ENCODE results near the gene SIRT6. TPM values are rescaled to one million over a fixed set of nuclear protein-coding genes. Genes with fewer than 3 reads are reported as not detected.

SIRT6 gene
- total and polyA plus RNA-seq, 2 of the 4 experiments (the other 2 are of a cell fraction), result 3.9 to 25.3 TPM

GRCh38 chr19:4200940-4201542 is 18.7 kb upstream of the SIRT6 start:
- dilution Hi-C loops (cut with HindIII; ENCODE audit: low sequenced_read_pairs, unreplicated experiment), result no loop called here
- H3K36me3 ChIP-seq (ENCODE audit: control insufficient read depth, insufficient read depth, low read length), result no peaks in the 10 kb centered on the region
- WGBS, 2 experiments (ENCODE audit: extremely low coverage in 2 of 2, insufficient read length in 1 of 2), result 75% methylated on average over 1 of the region's 2 CpGs; no CpG with 5 or more reads in 1 of the 2 experiments
- H3K4me3 ChIP-seq (ENCODE audit: insufficient read depth, low read depth, low read length), result no peak overlapping the region
- H3K4me2 ChIP-seq (ENCODE audit: low read depth, low read length), result no peak overlapping the region
- no peak overlapping the region for H4K91ac ChIP-seq (ENCODE audit: insufficient read depth, low read depth, low read length)
- H3K79me1 ChIP-seq (ENCODE audit: low read depth in 1 of 2, low read length in 2 of 2), result no peaks in the 10 kb centered on the region
- H4K5ac ChIP-seq (ENCODE audit: low read depth, low read length), result no peak overlapping the region
- no peaks in the 10 kb centered on the region for H3K9me3 ChIP-seq (ENCODE audit: control insufficient read depth, insufficient read depth, low read length)
- CTCF ChIA-PET, result interaction anchor here (0.7 to 1.7 kb wide), 2 partner anchors 61 to 213 kb away, joined by 5 to 11 read pairs; no protein-coding TSS in a partner anchor
- no peak overlapping the region for H3K14ac ChIP-seq (replicated peaks; ENCODE audit: low read depth, low read length)
- H3K27ac ChIP-seq (ENCODE audit: insufficient read depth, low read length), result no peak overlapping the region
- ATAC-seq (ENCODE audit: low read depth), result no peak
- in situ Hi-C loops (cut with MboI; ENCODE audit: low sequenced_read_pairs), result no loop called here
- POLR2A ChIA-PET (ENCODE audit: unreplicated experiment), result no interaction called here
- H2BK120ac ChIP-seq (ENCODE audit: low read depth, low read length), result no peak overlapping the region
- no peaks in the 10 kb centered on the region for H3K4me1 ChIP-seq (ENCODE audit: control insufficient read depth, insufficient read depth, low read length)
- no peak overlapping the region for H4K8ac ChIP-seq (ENCODE audit: low read depth in 2 of 2, low read length in 2 of 2)
- intact Hi-C loops (cut with micrococcal nuclease), result loop anchor here (10.0 kb wide), 1 partner anchor 536 kb away; no protein-coding TSS in a partner anchor
- no peaks in the 10 kb centered on the region; the same call in 1 of the 2 replicates for H4K20me1 ChIP-seq (ENCODE audit: insufficient read depth, low read length)
- no peak overlapping the region for H3K18ac ChIP-seq (ENCODE audit: low read depth, low read length)
- no peak overlapping the region for H3K9ac ChIP-seq (ENCODE audit: low read depth, low read length)
- H2AFZ ChIP-seq (replicated peaks; ENCODE audit: low read length, poor library complexity), result no peak overlapping the region
- no peak for TF ChIP-seq BHLHE40 (IDR thresholded peaks at IDR 0.05; ENCODE audit: low read depth, low read length)
- H3K27me3 ChIP-seq (ENCODE audit: control insufficient read depth, insufficient read depth, low read length), result peaks cover 43% of the 10 kb centered on the region
- no peak overlapping the region for H2BK5ac ChIP-seq (ENCODE audit: low read depth, low read length, poor library complexity, severe bottlenecking)
- H3K56ac ChIP-seq (ENCODE audit: extremely low read depth, insufficient read depth, low read length), result no peak overlapping the region
- H3K4ac ChIP-seq (ENCODE audit: low read depth, low read length), result no peak overlapping the region
- no peak overlapping the region for H3K23ac ChIP-seq (ENCODE audit: low read depth, low read length)
- no peak overlapping the region for H2AK9ac ChIP-seq (replicated peaks; ENCODE audit: low read depth, low read length, poor library complexity)
- H2BK15ac ChIP-seq (ENCODE audit: low read depth, low read length), result no peak overlapping the region
- BruUV-seq (replicated peaks), result no TSS peak
- H2BK20ac ChIP-seq (ENCODE audit: low read depth, low read length), result no peak overlapping the region
- DNase-seq, result no peak
- no peaks in the 10 kb centered on the region for H3K9me1 ChIP-seq (ENCODE audit: insufficient read depth, low read length)
- H2AK5ac ChIP-seq (ENCODE audit: low read depth, low read length), result no peak overlapping the region
